ENCODE results near the gene RNF14.
"Not testable (repeated sequence)": the region's sequence is repeated elsewhere in the genome, so short reads cannot be mapped to it uniquely, and the experiment has no call there.

The RNF14 gene

DNA sequence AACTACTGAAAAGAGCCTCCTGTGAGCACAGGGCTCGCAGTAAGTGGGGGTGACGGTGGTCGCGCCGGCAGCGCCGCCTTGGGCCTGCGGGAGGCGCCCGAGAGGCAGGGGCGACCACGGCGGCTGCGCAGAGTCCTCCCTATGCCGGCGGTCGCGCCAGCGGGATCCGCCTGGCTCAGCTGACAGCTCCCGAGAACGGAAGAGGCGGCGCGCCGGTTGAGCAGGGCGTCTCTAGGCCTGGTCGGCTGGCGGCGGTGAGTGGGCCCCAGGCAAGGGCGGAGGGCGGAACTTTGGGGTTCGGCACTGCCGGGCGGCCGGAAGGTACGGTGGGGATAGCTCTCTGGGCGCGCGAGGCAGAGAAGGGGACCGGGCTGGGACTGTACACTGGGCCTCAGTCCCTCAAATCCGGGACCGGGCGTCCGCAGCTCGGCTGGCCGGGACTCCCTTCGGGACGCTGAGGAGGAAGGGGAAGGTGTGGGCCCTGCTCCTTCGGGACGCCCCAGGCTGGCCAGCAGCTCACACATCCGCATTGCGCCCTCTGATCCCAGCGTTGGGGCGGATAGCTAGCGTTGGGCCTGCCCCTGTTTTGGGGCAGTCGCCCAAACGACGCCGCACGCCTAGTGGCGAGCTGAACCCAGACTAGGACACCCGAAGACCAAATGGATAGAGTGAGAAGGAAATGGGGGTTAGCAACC lies at the start of gene RNF14:
Gene RNF14, plus strand, starts transcription at position 192 of the 695 bp plus-strand sequence. CDS start 4,484 bp downstream, outside the sequence.
- peak; percentile 93 for DNase-seq (ENCODE audit: low spot score)

- no peak for DNase-seq (ENCODE audit: low spot score)
Observed at GRCh38 chr5:141919218-141920119, 49.4 kb upstream of the RNF14 start.

GRCh38 chr5:141920771-141921170 lies 48.1 kb upstream of the RNF14 start:
- no peak for DNase-seq (ENCODE audit: low spot score)

DNA sequence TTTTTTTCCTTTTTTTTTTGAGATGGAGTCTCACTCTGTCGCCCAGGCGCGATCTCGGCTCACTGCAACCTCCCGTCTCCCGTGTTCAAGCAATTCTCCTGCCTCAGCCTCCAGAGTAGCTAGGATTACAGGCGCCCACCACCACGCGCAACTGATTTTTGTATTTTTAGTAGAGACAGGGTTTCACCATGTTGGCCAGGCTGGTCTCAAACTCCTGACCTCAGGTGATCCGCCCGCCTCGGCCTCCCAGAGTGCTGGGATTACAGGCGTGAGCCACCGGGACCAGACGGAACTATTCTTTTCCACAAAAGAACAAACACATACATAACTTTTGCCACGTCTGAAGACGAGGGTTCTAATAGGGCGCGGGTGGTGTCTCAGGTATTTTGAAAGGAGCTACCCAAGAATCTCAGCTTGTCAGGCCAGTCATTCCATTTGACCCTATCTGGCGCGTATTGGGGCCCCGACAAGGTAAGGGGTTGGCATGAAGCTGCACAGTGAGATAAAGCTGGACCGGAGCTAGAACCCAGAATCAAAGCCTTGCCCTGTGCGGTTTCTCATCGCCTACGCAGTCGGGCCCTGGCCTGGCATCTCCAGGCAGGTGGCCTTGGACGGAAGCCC lies 46.0 kb upstream of the RNF14 start:
- DNase-seq (ENCODE audit: low spot score) = not testable (repeated sequence)

DNA sequence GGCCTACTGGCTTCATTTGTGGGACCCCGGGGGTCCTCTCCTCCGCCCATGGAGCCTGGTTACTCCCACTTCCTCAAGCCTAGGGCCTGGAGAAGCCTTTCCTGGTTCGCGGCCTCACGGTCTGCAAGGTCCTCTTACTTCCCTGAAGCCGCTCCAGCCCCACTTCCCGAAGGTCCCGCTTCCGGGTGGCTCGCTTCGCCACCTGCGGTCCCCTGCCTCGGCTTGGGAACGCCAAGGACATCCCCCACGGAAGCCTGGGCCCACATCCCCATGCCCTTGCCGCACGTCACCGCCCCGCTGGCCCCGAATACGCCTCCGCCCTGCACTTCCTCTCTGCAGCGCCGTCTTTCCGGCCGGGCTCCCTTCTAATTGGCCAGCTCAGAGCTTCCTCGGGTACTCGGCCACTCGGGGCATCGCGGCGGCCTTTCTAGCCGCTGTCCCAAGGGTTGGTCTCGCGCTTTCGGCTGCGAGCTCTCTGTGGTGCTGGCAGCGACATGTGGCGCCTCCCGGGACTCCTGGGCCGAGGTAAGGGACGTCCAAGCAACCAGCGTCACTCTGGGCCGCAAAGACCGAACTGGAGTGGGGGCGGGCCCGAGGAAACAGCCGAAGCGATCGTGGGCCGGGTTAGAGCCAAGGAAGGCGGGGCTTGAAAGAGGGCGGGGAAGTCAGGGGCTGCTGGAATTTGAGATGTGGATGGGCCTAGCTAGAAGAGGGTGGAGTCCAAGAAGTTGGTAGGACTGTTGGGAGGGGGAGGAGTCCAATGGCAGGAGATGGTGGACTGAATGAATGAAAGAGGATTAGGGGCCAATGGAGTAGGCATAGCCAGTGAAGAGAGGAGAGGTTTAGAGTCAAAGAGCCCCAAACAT lies 45.2 kb upstream of the RNF14 start, which contains the start of gene DELE1:
Gene DELE1, plus strand, starts transcription at position 424 of the 866 bp plus-strand sequence. Its CDS starts 71 bp downstream, at position 495.
- peak; percentile 86 for DNase-seq (ENCODE audit: low spot score)

GRCh38 chr5:141926434-141926833 lies 42.5 kb upstream of the RNF14 start:
- DNase-seq (ENCODE audit: low spot score) = no peak

- DNase-seq (ENCODE audit: low spot score) = no peak
Observed at GRCh38 chr5:141928051-141928450, 40.9 kb upstream of the RNF14 start.

GRCh38 chr5:141929398-141930058 lies 39.4 kb upstream of the RNF14 start:
- no peak for DNase-seq (ENCODE audit: low spot score)

DNA sequence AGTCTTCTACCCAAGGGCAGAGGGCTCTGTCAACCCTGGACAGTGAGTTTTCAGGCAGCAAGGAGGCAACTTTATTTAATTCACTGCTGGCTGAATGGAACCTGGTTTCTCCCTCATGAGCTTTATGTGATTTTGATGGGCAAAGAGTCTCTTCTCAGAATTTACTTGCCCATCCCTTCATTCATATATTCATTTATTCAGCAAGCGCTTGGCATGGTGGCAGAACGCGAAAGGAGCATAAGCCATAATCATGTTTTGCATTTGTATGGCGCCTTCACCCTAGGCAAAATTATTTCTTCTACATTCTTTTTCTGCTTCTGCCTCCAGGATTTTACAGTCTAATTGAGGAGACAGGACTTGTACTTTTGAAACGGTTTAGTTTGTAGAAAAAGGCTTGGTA lies 37.2 kb upstream of the RNF14 start:
- DNase-seq (ENCODE audit: low spot score) = no peak

- DNase-seq (ENCODE audit: low spot score) = no peak
Observed at GRCh38 chr5:141933151-141933550, 35.8 kb upstream of the RNF14 start.

DNA sequence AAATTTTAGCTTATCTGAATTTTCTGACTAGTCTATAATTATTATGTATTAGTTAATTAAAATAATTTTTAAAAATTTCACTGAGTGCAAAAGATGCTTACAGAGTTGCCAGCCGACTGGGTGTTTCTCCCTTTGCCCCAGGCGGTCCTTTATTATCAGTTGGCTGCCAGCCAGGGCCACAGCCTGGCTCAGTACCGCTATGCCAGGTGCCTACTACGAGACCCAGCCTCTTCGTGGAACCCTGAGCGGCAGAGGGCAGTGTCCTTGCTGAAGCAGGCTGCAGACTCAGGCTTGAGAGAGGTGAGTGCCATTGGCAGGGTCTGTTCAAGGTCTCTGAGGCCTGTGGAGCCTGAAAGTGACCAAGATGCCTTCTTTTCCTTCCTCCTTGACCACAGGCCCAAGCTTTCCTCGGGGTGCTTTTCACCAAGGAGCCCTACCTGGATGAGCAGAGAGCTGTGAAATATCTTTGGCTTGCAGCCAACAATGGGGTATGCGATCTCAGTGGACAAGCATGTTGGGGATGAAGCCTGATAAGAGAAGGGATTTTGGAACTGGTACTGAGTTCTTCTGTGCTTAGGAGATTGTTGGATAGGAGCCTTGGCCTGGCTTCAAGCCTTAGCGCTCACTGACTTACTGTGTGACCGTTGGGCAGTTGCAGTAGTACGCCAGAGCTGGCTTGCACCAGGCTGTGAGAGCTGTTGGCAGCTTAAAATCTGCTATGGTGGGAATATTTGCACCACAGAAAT lies 34.6 kb upstream of the RNF14 start:
- no peak for DNase-seq (ENCODE audit: low spot score)

GRCh38 chr5:141935538-141935937 lies 33.4 kb upstream of the RNF14 start:
- DNase-seq (ENCODE audit: low spot score) = no peak

DNA sequence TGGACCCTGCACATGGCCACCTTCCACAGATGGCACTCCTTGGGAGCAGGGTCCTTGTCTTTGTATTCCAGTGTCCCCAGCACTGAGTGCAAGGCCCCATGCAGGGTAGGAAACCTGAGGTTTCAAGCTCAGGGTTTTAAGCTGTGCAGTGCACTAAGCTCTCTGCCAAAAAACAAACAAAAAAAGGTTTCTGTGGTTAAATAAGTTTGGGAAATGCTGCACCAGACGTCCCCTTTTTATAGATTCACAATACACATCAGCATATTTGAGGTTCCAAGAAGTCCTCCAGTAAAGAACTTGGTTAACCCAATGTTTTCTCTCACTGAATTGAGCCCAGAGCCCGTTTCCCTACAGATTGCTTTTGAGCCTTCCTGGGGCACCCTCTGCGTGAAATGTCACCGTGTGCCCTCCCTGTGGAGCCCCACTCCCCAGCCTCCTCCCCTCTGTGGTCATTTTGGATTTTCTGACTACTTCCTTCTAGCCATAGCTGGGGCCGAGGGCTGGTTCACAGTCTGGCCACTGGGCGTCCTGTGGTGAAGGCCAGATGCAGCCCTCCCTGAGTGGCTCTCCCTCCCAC lies 28.1 kb upstream of the RNF14 start:
- DNase-seq (ENCODE audit: low spot score) = no peak

GRCh38 chr5:141941307-141941706 lies 27.6 kb upstream of the RNF14 start:
- no peak for DNase-seq (ENCODE audit: low spot score)

DNA sequence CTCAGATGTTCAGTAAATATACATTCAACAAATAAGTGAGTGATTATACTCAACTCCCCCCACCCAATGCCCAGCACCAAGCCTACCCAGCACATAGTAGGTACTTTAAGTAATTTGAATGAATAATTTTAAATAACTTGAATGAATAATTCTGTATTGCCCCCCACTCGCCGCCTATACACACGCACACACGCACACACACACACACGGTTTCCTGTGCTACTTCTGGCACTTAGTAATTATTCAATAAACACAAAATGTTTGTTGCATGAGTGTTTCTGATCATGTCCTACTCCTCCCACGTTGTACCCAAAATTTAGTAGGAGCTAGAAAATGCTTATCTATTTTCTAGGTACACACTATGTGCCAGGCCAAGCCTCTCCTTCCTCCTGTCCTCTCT lies 27.1 kb upstream of the RNF14 start:
- DNase-seq (ENCODE audit: low spot score) = no peak

DNA sequence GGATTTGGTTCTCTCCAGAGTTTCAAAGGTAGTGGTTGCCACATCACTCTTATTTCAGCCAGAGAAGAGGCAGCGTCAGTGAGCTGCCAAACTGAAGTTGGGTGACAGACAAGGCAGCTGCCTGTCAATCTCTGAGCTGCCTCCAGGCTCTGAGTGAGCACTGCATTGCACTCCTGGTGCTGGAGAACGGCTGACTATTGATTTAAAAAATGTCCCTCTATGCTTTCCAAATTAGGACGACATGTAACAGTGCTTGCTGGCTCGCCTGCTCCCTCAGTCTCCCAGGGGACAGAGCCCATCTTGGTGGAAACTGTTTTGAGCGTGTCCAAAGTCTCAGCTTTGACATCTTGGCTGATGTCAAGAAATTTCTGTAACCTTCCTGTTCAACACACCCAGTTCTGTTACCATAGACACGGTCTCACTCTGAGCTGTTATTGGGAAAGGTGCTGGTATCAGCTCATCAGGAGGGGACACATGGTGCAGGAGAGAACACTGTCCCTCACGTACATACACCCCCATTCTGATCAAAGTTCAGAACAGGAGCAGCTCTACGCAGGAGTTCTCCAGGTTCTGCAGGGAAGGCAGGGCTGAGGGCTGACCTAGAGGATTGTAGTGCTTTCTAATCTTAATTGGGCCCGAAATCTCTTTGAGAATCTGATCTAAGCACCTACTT lies 26.6 kb upstream of the RNF14 start:
- DNase-seq (ENCODE audit: low spot score) = no peak

GRCh38 chr5:141944076-141944475 lies 24.8 kb upstream of the RNF14 start:
- DNase-seq (ENCODE audit: low spot score) = no peak

GRCh38 chr5:141945511-141946051 lies 23.3 kb upstream of the RNF14 start:
- no peak for DNase-seq (ENCODE audit: low spot score)

GRCh38 chr5:141947316-141947715 lies 21.6 kb upstream of the RNF14 start:
- no peak for DNase-seq (ENCODE audit: low spot score)

All from CD4-positive, alpha-beta T cell treated with Interleukin-15 for 4 hours (primary cell).